Testis (tissue), 3 donors: ENCODE measurements around the gene MMRN2. TPM values are rescaled to one million over a fixed set of nuclear protein-coding genes. Genes with fewer than 3 reads are reported as not detected.
A peak's percentile ranks its signal among the peaks of the same experiment; 100 is the strongest.

ENCODE experiments used
- DNase-seq: peaks from one replicate; pipeline ENCODE4 v3.0.0-alpha.2; 2019
- H3K27ac ChIP-seq, 2 donors: fragments of 200-600 bp; sonication (generic); one replicate each; pipeline ENCODE4 v1.5.1; 2019
- H3K27me3 ChIP-seq: fragments of 200-600 bp; sonication (generic); one replicate; pipeline ENCODE4 v1.5.1; 2019
- H3K36me3 ChIP-seq: fragments of 200-600 bp; sonication (generic); one replicate; pipeline ENCODE4 v1.5.1; 2017; ENCODE audit warnings: low read depth; ENCODE audit errors: missing control alignments
- H3K4me1 ChIP-seq: fragments of 200-600 bp; sonication (generic); one replicate; pipeline ENCODE4 v1.5.1; 2019
- H3K4me3 ChIP-seq, 2 donors: fragments of 200-600 bp; sonication (generic); one replicate each; pipeline ENCODE4 v1.5.1; 2017 to 2019
- H3K9me3 ChIP-seq: fragments of 200-600 bp; sonication (generic); one replicate; pipeline ENCODE4 v1.5.1; 2017
- CTCF ChIP-seq, 3 experiments: fragments of 450-650 bp in 2 of 3; fragments of 200-600 bp in 1 of 3; sonication (generic) in 1 of 3; IDR thresholded peaks; one replicate each; pipeline ENCODE4 v1.5.1; 2016 to 2019; ENCODE audit warnings: antibody characterized with exemption in 3 of 3, mild to moderate bottlenecking in 2 of 3, moderate library complexity in 1 of 3
- POLR2A ChIP-seq: fragments of 450-650 bp; IDR thresholded peaks from one replicate; pipeline ENCODE4 v1.6.1; 2017; ENCODE audit warnings: antibody characterized with exemption, mild to moderate bottlenecking, moderate library complexity
- WGBS, 2 donors: methylation state at CpG; one replicate each; pipeline ENCODE4 v1.1.5; 2018; 5-methylcytosine and 5-hydroxymethylcytosine counted together
- intact Hi-C: fragments of 100-400 bp; cut with DNase I; formaldehyde crosslinking; loops from one replicate; pipeline ENCODE4 v1.15.1; 2023; ENCODE audit warnings: low total_unique reads
- polyA plus RNA-seq: library from polyadenylated mRNA; stranded (reverse); fragments of 350-450 nt; fragmentation: Illumina TruSeq; extraction: RNeasy Lipid Tissue Mini Kit (QIAGEN cat#74804); gene quantifications from one replicate; pipeline ENCODE4 v1.2.3, GENCODE V29; 2014; ENCODE audit warnings: low read depth, low replicate concordance; ENCODE audit not compliant: insufficient read depth
- total RNA-seq, 2 donors: library from RNA; depleted of rRNA; stranded (reverse); fragments of >200 nt; gene quantifications; one replicate each; pipeline ENCODE4 v1.2.3, GENCODE V29; 2016

Gene MMRN2
- total and polyA plus RNA-seq, 3 donors from 2014 or later, result 14.9 to 21.2 (median 19.1) TPM

- 1 to 18% methylated on average over 15 to 30 of the region's 30 CpGs for WGBS, 2 donors
- intact Hi-C loops, result loop anchor here (10.0 kb wide), 1 partner anchor 124 kb away; the partner anchor contains the start of genes GLUD1 and SHLD2
- Histone ChIP-seq H3K4me3 (peak overlapping the region; percentile 66 to 80), H3K9me3 (no peaks in the 10 kb centered on the region), H3K4me1 (peaks cover 38% of the 10 kb centered on the region), H3K27me3 (no peaks in the 10 kb centered on the region), H3K27ac (peak overlapping the region; percentile 86 to 98), H3K36me3 (no peaks in the 10 kb centered on the region)
- peak; percentile 80 for DNase-seq
- TF ChIP-seq POLR2A, result peak; percentile 7
- no peak for TF ChIP-seq CTCF (IDR thresholded peaks at IDR 0.05)
Observed at GRCh38 chr10:86970162-86970981, 13.0 kb upstream of the MMRN2 start.

- Histone ChIP-seq H3K4me1 (peaks cover 38% of the 10 kb centered on the region), H3K4me3 (peak overlapping the region; percentile 66 to 80), H3K27ac (peak overlapping the region; percentile 86 to 98), H3K27me3 (no peaks in the 10 kb centered on the region), H3K36me3 (no peaks in the 10 kb centered on the region), H3K9me3 (no peaks in the 10 kb centered on the region)
- intact Hi-C loops, result loop anchor here (10.0 kb wide), 1 partner anchor 125 kb away; the partner anchor contains the start of genes GLUD1 and SHLD2
- TF ChIP-seq POLR2A, result no peak
- no peak for TF ChIP-seq CTCF (IDR thresholded peaks at IDR 0.05)
- DNase-seq, result no peak
- 24 to 60% methylated on average over 6 to 8 of the region's 8 CpGs for WGBS, 2 donors
Observed at GRCh38 chr10:86969421-86970041, 12.1 kb upstream of the MMRN2 start.

- no peaks in the 10 kb centered on the region for H3K27me3 ChIP-seq
- H3K36me3 ChIP-seq, result no peaks in the 10 kb centered on the region
- DNase-seq, result no peak
- intact Hi-C loops, result no loop called here
- no peaks in the 10 kb centered on the region for H3K9me3 ChIP-seq
- peak overlapping the region; percentile 66 to 80 for H3K4me3 ChIP-seq
- 24 to 33% methylated on average over 6 to 9 of the region's 9 CpGs for WGBS, 2 donors
- TF ChIP-seq POLR2A (no peak), CTCF (IDR thresholded peaks at IDR 0.05) (no peak)
- H3K27ac ChIP-seq, result peak overlapping the region; percentile 86 to 98
- H3K4me1 ChIP-seq, result peaks cover 38% of the 10 kb centered on the region
Observed at GRCh38 chr10:86968994-86969355, 11.6 kb upstream of the MMRN2 start.

- intact Hi-C loops, result no loop called here
- peak within 1 kb of the TSS; percentile 86 to 98 for H3K27ac ChIP-seq
- no peaks in the 10 kb centered on the region for H3K36me3 ChIP-seq
- TF ChIP-seq POLR2A (no peak), CTCF (IDR thresholded peaks at IDR 0.05) (no peak)
- peaks cover 38% of the 10 kb centered on the region for H3K4me1 ChIP-seq
- H3K9me3 ChIP-seq, result no peaks in the 10 kb centered on the region
- WGBS, 2 donors, result 8 to 18% methylated on average over 10 to 53 of the region's 59 CpGs
- no peak for DNase-seq
- H3K27me3 ChIP-seq, result no peaks in the 10 kb centered on the region
- H3K4me3 ChIP-seq, result peak within 1 kb of the TSS; percentile 66 to 80
Observed at GRCh38 chr10:86968271-86968993, 11.0 kb upstream of the MMRN2 start, which contains the start of gene ADIRF. Gene ADIRF (plus strand): TSS chr10:86968482. CDS start chr10:86968545, 63 bp downstream.
